ENCODE results near the gene NKAIN2.

DNA sequence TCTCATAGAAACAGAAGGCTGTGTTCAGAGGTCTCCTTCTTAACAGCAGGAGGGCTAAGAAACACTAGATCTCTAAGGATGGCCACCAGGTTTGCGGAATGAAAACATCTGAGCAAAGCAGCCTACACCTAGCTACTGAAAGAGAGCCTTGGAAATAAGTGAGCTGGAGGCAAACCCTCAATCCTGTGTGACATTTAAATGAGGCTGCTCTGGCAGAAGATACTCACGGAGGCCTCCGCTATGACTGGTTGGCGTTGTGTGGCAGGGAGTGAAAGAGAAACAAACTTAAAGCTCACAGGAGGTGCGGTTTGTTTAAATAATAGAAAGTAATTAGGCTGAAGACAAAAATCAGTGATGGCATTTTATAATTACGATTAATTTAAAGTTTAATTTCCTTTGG is 996.6 kb downstream of the NKAIN2 start:
- no peak for TF ChIP-seq POLR2A (IDR thresholded peaks at IDR 0.05)
- TF ChIP-seq, protein P1, sequence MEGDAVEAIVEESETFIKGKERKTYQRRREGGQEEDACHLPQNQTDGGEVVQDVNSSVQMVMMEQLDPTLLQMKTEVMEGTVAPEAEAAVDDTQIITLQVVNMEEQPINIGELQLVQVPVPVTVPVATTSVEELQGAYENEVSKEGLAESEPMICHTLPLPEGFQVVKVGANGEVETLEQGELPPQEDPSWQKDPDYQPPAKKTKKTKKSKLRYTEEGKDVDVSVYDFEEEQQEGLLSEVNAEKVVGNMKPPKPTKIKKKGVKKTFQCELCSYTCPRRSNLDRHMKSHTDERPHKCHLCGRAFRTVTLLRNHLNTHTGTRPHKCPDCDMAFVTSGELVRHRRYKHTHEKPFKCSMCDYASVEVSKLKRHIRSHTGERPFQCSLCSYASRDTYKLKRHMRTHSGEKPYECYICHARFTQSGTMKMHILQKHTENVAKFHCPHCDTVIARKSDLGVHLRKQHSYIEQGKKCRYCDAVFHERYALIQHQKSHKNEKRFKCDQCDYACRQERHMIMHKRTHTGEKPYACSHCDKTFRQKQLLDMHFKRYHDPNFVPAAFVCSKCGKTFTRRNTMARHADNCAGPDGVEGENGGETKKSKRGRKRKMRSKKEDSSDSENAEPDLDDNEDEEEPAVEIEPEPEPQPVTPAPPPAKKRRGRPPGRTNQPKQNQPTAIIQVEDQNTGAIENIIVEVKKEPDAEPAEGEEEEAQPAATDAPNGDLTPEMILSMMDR (IDR thresholded peaks at IDR 0.05): no peak
- TF ChIP-seq POLR2AphosphoS5 (IDR thresholded peaks at IDR 0.05): no peak
